Endothelial cell (in vitro differentiated cells): Measurements from ENCODE around the gene ZNF554. TPM values are rescaled to one million over a fixed set of nuclear protein-coding genes. Genes with fewer than 3 reads are reported as not detected.

Source experiments
- DNase-seq: peaks from one replicate; pipeline ENCODE4 v3.0.0; 2021; ENCODE audit warnings: low spot score
- H3K27ac Mint-ChIP-seq: one replicate; pipeline ENCODE4 v1.8.0; 2021; ENCODE audit warnings: mixed read lengths, inconsistent platforms; ENCODE audit not compliant: unreplicated experiment
- H3K27me3 Mint-ChIP-seq: one replicate; pipeline ENCODE4 v1.8.0; 2021; ENCODE audit warnings: mild to moderate bottlenecking, moderate library complexity, mixed read lengths, inconsistent platforms; ENCODE audit not compliant: unreplicated experiment
- H3K36me3 Mint-ChIP-seq: one replicate; pipeline ENCODE4 v1.8.0; 2021; ENCODE audit warnings: mild to moderate bottlenecking, low read depth, mixed read lengths, inconsistent platforms; ENCODE audit not compliant: unreplicated experiment
- H3K4me1 Mint-ChIP-seq: one replicate; pipeline ENCODE4 v1.8.0; 2021; ENCODE audit warnings: mild to moderate bottlenecking, mixed read lengths, inconsistent platforms; ENCODE audit not compliant: unreplicated experiment
- H3K4me3 Mint-ChIP-seq: one replicate; pipeline ENCODE4 v1.8.0; 2021; ENCODE audit warnings: mild to moderate bottlenecking, mixed read lengths, inconsistent platforms; ENCODE audit not compliant: unreplicated experiment
- H3K9me3 Mint-ChIP-seq: one replicate; pipeline ENCODE4 v1.8.0; 2021; ENCODE audit warnings: mixed read lengths, inconsistent platforms; ENCODE audit not compliant: unreplicated experiment
- total RNA-seq: library from RNA; stranded (reverse); fragmentation: NEBNext Ultra II Directional; extraction: Animal tissue kit (Norgen Biotek cat#: 25700); gene quantifications from one replicate; pipeline ENCODE4 v1.2.1, GENCODE V29; 2021; ENCODE audit not compliant: unreplicated experiment
- TF ChIP-seq, protein P1 (sequence below): fragments of 200-600 bp; sonication (generic); IDR thresholded peaks from one replicate; pipeline ENCODE4 v1.5.0; 2021; ENCODE audit warnings: antibody characterized with exemption; ENCODE audit not compliant: unreplicated experiment

Gene ZNF554
- total RNA-seq, 1 donor from 2014 or later: 9.0 TPM

DNA sequence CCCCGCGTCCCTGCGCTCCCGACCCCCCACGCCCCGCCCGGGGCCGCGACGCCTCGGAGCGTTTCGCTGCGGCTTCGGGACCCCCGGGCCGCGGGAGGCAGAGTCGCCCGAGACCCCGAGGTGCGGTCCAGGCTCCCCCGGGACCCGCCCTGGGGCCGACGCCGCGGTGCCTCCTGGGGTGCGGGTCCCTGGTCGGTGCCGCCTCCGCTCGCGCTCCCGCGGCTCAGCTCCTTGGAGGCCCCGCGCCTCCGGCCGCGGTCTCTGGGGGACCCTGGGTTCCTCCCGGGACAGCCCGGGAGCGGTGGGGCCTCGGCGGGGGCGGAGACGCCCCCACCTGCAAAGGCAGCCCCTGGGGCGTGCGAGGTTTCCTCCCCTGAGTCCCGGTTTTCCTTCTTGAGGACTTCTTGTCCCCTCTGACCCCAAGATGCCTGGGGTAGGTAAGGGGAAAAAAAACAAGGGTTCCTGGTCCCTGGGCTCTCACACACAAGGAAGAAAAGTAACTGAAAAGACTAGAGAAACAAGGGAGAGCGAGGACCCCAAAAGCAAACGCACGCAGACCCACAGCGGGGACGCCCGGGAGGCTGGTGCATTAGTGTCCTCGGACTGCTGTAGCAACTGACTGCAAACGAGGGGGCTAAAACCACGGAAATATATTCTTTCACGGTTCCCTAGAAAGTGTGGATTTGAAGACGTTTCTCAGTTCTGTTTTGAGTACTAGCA lies 22.3 kb downstream of the ZNF554 start:
- H3K4me1 Mint-ChIP-seq: peaks cover 5% of the 10 kb centered on the region
- H3K27me3 Mint-ChIP-seq: peaks cover 4% of the 10 kb centered on the region
- H3K9me3 Mint-ChIP-seq: peaks cover 14% of the 10 kb centered on the region
- peak overlapping the region; percentile 92 for H3K4me3 Mint-ChIP-seq
- peak overlapping the region; percentile 30 for H3K27ac Mint-ChIP-seq
- peaks cover 38% of the 10 kb centered on the region for H3K36me3 Mint-ChIP-seq
- peak; percentile 11 for DNase-seq
- TF ChIP-seq, protein P1, sequence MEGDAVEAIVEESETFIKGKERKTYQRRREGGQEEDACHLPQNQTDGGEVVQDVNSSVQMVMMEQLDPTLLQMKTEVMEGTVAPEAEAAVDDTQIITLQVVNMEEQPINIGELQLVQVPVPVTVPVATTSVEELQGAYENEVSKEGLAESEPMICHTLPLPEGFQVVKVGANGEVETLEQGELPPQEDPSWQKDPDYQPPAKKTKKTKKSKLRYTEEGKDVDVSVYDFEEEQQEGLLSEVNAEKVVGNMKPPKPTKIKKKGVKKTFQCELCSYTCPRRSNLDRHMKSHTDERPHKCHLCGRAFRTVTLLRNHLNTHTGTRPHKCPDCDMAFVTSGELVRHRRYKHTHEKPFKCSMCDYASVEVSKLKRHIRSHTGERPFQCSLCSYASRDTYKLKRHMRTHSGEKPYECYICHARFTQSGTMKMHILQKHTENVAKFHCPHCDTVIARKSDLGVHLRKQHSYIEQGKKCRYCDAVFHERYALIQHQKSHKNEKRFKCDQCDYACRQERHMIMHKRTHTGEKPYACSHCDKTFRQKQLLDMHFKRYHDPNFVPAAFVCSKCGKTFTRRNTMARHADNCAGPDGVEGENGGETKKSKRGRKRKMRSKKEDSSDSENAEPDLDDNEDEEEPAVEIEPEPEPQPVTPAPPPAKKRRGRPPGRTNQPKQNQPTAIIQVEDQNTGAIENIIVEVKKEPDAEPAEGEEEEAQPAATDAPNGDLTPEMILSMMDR: no peak

DNA sequence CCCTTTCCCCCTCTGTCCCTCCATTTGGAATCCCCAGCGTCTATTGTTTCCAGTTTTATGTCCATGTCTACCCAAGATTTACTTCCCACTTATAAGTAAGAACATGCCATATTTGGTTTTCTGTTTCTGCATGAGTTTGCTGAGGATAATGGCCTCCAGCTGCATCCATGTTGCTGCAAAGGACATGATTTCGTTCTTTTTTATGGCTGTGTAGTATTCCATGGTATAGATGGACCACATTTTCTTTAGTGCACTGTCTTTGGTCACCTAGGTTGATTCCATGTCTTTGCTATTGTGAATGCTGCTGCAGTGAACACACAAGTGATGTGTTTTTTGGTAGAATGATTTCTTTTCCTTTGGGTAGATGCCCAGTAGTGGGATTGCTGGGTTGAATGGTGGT lies 25.4 kb downstream of the ZNF554 start:
- no peak for DNase-seq
- no peak overlapping the region for H3K27ac Mint-ChIP-seq
- peaks cover 5% of the 10 kb centered on the region for H3K4me1 Mint-ChIP-seq
- H3K27me3 Mint-ChIP-seq: peaks cover 4% of the 10 kb centered on the region
- peak overlapping the region; percentile 50 for H3K4me3 Mint-ChIP-seq
- TF ChIP-seq, protein P1: no peak
- peaks cover 49% of the 10 kb centered on the region for H3K36me3 Mint-ChIP-seq
- H3K9me3 Mint-ChIP-seq: peaks cover 14% of the 10 kb centered on the region

DNA sequence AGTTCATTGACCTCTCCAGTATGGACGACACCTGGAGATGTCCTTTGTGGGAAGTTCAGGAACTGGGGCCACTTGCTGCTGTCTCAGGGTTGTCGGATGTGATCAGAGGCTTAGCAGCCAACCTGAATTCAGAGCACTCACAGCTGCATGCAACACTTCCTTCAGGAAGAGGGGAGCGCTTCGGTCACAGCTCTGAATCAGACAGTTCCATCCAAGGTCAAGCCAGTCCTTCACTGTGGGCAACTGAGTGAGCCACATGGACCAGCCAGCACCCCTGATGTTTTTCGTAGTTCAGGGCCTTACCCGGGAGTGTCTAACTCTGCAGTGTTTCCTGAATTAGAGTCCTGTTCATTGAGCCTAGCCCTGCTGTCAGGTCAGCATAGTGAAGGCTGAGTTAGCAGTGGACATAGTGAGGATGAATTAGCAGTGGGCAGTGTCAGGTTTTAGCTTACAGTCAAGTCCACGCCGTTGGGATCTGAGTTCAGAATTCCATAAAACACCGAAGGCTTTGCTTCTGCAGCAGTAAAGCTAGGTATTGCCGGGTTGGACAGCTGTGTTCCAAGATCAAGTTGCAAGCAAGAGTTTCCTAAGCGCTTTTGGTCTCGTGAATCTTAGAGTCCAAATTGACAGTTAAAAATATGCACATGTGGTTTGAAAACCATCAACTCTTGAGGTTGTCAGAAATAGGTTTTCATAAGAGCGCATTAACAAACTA lies 26.7 kb downstream of the ZNF554 start:
- TF ChIP-seq, protein P1: no peak
- no peak for DNase-seq
- peaks cover 62% of the 10 kb centered on the region for H3K36me3 Mint-ChIP-seq

DNA sequence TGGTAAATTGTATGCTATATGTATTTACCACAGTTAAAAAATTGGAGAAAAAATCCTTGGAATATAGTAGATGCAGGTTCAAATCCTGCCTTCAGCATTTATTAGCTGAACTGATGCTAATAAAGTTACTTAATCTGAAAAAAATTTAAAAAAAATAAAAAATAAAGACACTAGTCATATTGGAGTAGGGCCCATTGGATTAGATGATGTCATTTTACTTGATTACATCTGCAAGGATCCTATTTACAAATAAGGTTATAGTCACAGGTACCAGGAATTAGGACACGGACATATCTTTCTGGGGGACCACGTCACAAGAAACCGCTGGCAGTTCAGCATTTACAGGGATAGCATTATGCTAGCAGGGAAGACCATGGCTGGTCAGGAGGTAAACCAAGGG lies 27.8 kb downstream of the ZNF554 start:
- Mint-ChIP-seq H3K36me3 (peaks cover 69% of the 10 kb centered on the region), H3K4me3 (peak overlapping the region; percentile 58), H3K4me1 (peaks cover under 1% of the 10 kb centered on the region), H3K9me3 (peaks cover 32% of the 10 kb centered on the region), H3K27me3 (peaks cover under 1% of the 10 kb centered on the region), H3K27ac (no peak overlapping the region)
- TF ChIP-seq, protein P1: no peak
- no peak for DNase-seq

More for the DNA sequence above, 26.7 kb downstream of the ZNF554 start:
- Mint-ChIP-seq H3K4me3 (peak overlapping the region; percentile 29), H3K27me3 (peaks cover 2% of the 10 kb centered on the region), H3K9me3 (peaks cover 23% of the 10 kb centered on the region), H3K4me1 (peaks cover 5% of the 10 kb centered on the region), H3K27ac (no peak overlapping the region)

DNA sequence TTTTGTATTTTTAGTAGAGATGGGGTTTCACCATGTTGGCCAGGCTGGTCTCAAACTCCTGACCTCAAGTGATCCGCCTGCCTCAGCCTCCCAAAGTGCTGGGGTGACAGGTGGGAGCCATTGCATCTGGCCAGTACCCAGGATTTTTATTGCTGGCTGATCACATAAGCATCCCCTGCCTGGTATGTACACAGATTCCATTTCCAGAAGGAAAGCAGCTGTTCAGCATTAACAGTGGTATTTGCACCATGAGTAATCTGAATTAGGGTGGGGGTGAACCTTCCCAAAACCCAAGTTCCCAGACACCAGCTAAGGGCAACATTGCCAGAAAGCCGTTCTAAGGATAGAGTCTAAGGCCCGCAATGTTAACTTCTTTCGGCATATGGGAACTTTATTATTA lies 28.9 kb downstream of the ZNF554 start:
- peaks cover 42% of the 10 kb centered on the region for H3K9me3 Mint-ChIP-seq
- peaks cover under 1% of the 10 kb centered on the region for H3K27me3 Mint-ChIP-seq
- no peak overlapping the region for H3K4me3 Mint-ChIP-seq
- H3K36me3 Mint-ChIP-seq: peaks cover 72% of the 10 kb centered on the region
- H3K4me1 Mint-ChIP-seq: no peaks in the 10 kb centered on the region
- DNase-seq: no peak
- no peak overlapping the region for H3K27ac Mint-ChIP-seq
- TF ChIP-seq, protein P1: no peak
